Calu3 (cell line): ENCODE measurements around the gene SLC51A. TPM values are rescaled to one million over a fixed set of nuclear protein-coding genes. Genes with fewer than 3 reads are reported as not detected.

ENCODE experiments used
- BruUV-seq: library from RNA; stranded (reverse); fragments of 400-500 nt; replicated peaks from 2 replicates; lab custom pipeline; 2021; lab: Mats Ljungman, UMichigan
- CTCF ChIA-PET: fragments of 300-600 bp; sonication (Branson Sonifier 250); formaldehyde crosslinking; loops from one replicate; lab custom pipeline; 2022; ENCODE audit warnings: antibody characterized with exemption; lab: Charles Lee
- DNase-seq: peaks from one replicate; pipeline ENCODE4 v3.0.0; 2022
- H3K27ac Mint-ChIP-seq: one replicate; pipeline ENCODE4 v1.8.0; 2022; ENCODE audit warnings: mixed read lengths; ENCODE audit not compliant: unreplicated experiment
- H3K27me3 Mint-ChIP-seq: one replicate; pipeline ENCODE4 v1.8.0; 2022; ENCODE audit warnings: mixed read lengths; ENCODE audit not compliant: unreplicated experiment
- H3K36me3 Mint-ChIP-seq: one replicate; pipeline ENCODE4 v1.8.0; 2022; ENCODE audit warnings: mild to moderate bottlenecking, moderate library complexity, mixed read lengths; ENCODE audit not compliant: insufficient read depth, unreplicated experiment
- H3K4me1 Mint-ChIP-seq: one replicate; pipeline ENCODE4 v1.8.0; 2022; ENCODE audit warnings: mild to moderate bottlenecking, low read depth, mixed read lengths; ENCODE audit not compliant: unreplicated experiment
- H3K4me3 Mint-ChIP-seq: one replicate; pipeline ENCODE4 v1.8.0; 2022; ENCODE audit warnings: mild to moderate bottlenecking, low read depth, moderate library complexity, mixed read lengths; ENCODE audit not compliant: unreplicated experiment
- H3K9me3 Mint-ChIP-seq: one replicate; pipeline ENCODE4 v1.8.0; 2022; ENCODE audit warnings: low read depth, mixed read lengths; ENCODE audit not compliant: unreplicated experiment
- CTCF ChIP-seq: fragments of 200-600 bp; IDR thresholded peaks from one replicate; pipeline ENCODE4 v1.8.0; 2022; ENCODE audit warnings: antibody characterized with exemption; ENCODE audit not compliant: unreplicated experiment
- intact Hi-C: fragments of 100-400 bp; cut with micrococcal nuclease; formaldehyde crosslinking; loops from one replicate; pipeline ENCODE4 v1.10.0; 2022; ENCODE audit not compliant: unreplicated experiment
- total RNA-seq: library from RNA; stranded (reverse); gene quantifications from 2 replicates; pipeline ENCODE4 v1.2.3, GENCODE V29; 2022

SLC51A gene
- total RNA-seq, 1 experiment from 2014 or later, result not detected

GRCh38 chr3:196225763-196226364 lies 9.5 kb downstream of the SLC51A start:
- CTCF ChIA-PET, result no interaction called here
- no peak for TF ChIP-seq CTCF
- H3K9me3 Mint-ChIP-seq, result no peaks in the 10 kb centered on the region
- intact Hi-C loops, result no loop called here
- no peak overlapping the region for H3K4me3 Mint-ChIP-seq
- peaks cover 5% of the 10 kb centered on the region for H3K36me3 Mint-ChIP-seq
- no TSS peak for BruUV-seq
- no peaks in the 10 kb centered on the region for H3K4me1 Mint-ChIP-seq
- no peak overlapping the region for H3K27ac Mint-ChIP-seq
- DNase-seq, result no peak
- H3K27me3 Mint-ChIP-seq, result no peaks in the 10 kb centered on the region

GRCh38 chr3:196227121-196227561 lies 10.8 kb downstream of the SLC51A start:
- H3K4me3 Mint-ChIP-seq, result no peak overlapping the region
- no TSS peak for BruUV-seq
- intact Hi-C loops, result no loop called here
- H3K4me1 Mint-ChIP-seq, result no peaks in the 10 kb centered on the region
- peaks cover 5% of the 10 kb centered on the region for H3K36me3 Mint-ChIP-seq
- no peaks in the 10 kb centered on the region for H3K27me3 Mint-ChIP-seq
- CTCF ChIA-PET, result no interaction called here
- no peak for TF ChIP-seq CTCF
- DNase-seq, result no peak
- no peak overlapping the region for H3K27ac Mint-ChIP-seq
- no peaks in the 10 kb centered on the region for H3K9me3 Mint-ChIP-seq

GRCh38 chr3:196227629-196228493 lies 11.5 kb downstream of the SLC51A start:
- CTCF ChIA-PET, result no interaction called here
- Mint-ChIP-seq H3K36me3 (peaks cover 5% of the 10 kb centered on the region), H3K4me3 (no peak overlapping the region), H3K27ac (no peak overlapping the region), H3K27me3 (no peaks in the 10 kb centered on the region), H3K4me1 (no peaks in the 10 kb centered on the region), H3K9me3 (no peaks in the 10 kb centered on the region)
- no peak for TF ChIP-seq CTCF
- no TSS peak for BruUV-seq
- intact Hi-C loops, result no loop called here
- DNase-seq, result no peak

GRCh38 chr3:196232154-196232881 lies 16.0 kb downstream of the SLC51A start:
- no peak for DNase-seq
- TF ChIP-seq CTCF, result no peak
- peaks cover 5% of the 10 kb centered on the region for H3K36me3 Mint-ChIP-seq
- no peaks in the 10 kb centered on the region for H3K9me3 Mint-ChIP-seq
- H3K4me1 Mint-ChIP-seq, result no peaks in the 10 kb centered on the region
- intact Hi-C loops, result no loop called here
- BruUV-seq, result no TSS peak
- no peak overlapping the region for H3K27ac Mint-ChIP-seq
- CTCF ChIA-PET, result interaction anchor here (0.6 kb wide), 1 partner anchor 413 kb away, joined by 3 read pairs; no protein-coding TSS in a partner anchor
- no peaks in the 10 kb centered on the region for H3K27me3 Mint-ChIP-seq
- no peak overlapping the region for H3K4me3 Mint-ChIP-seq
